Motor neuron (in vitro differentiated cells): ENCODE data around the gene PNPLA1. TPM values are rescaled to one million over a fixed set of nuclear protein-coding genes. Genes with fewer than 3 reads are reported as not detected.

Experiments used
- ATAC-seq, 8 experiments: fragments of 200-7000 bp; cut with Tn5 transposase; replicated peaks in 6 of 8; 2 replicates each; pipeline ENCODE4 v1.8.0; 2021; ENCODE audit warnings: mild to moderate bottlenecking in 8 of 8, moderate library complexity in 8 of 8
- H3K27ac ChIP-seq, 2 donors: fragments of 250-450 bp; sonication (Bioruptor Pico); 2 replicates each; pipeline ENCODE4 v1.9.0; 2021; ENCODE audit warnings: antibody characterized with exemption in 2 of 2, mild to moderate bottlenecking in 2 of 2, moderate library complexity in 1 of 2
- H3K4me1 ChIP-seq, 2 donors: fragments of 250-450 bp; sonication (Bioruptor Pico); replicated peaks in 1 of 2; 2 replicates each; pipeline ENCODE4 v1.6.1; 2021; ENCODE audit warnings: antibody characterized with exemption in 2 of 2, mild to moderate bottlenecking in 2 of 2, moderate library complexity in 1 of 2
- H3K4me3 ChIP-seq, 5 donors: fragments of 250-450 bp; sonication (Bioruptor Pico); 2 replicates each; pipeline ENCODE4 v1.9.0; 2021; ENCODE audit warnings: antibody characterized with exemption in 5 of 5, mild to moderate bottlenecking in 5 of 5, moderate library complexity in 4 of 5
- WGBS, 10 experiments: fragments of 450-650 bp; shearing (Covaris generic); methylation state at CpG; one replicate each; pipeline ENCODE4 v1.0.0; 2022; 5-methylcytosine and 5-hydroxymethylcytosine counted together
- in situ Hi-C, 9 experiments: fragments of 400-800 bp; cut with MboI; loops; one replicate each; pipeline ENCODE4 v1.15.0; 2021; ENCODE audit warnings: low sequenced_read_pairs in 9 of 9, low pct_unique_long_range_greater_than_20kb in 2 of 9; ENCODE audit not compliant: unreplicated experiment in 9 of 9
- total RNA-seq, 8 experiments: library from RNA; unstranded; fragments of 300-600 nt; gene quantifications; 2 replicates each; pipeline versions ENCODE4 v1.2.3 to v1.2.4, GENCODE V29; 2022

PNPLA1 gene
- total RNA-seq, 8 experiments from 2014 or later, result 0.07 to 0.56 (median 0.17) TPM; not detected in 3

DNA sequence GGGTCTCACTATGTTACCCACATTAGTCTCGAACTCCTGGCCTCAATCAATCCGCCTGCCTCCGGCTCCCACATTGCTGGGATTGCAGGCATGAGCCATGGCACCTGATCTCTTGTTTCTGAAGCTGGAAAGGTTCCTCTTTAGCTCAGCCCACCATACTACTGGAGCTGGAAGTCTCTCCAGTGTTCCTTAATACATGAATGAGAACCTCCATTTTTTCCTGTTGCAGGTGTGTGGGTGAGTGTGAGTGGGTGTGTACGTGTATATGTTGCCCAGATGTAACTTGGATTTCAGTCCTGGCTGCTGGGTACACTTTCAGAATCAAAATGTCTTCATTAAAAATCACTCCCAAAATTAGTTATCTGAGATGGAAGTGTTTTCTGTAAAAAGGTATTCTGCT lies 11.1 kb downstream of the PNPLA1 start:
- in situ Hi-C loops, result no loop called here
- peaks cover 13 to 20% of the 10 kb centered on the region in 2 donors for H3K4me1 ChIP-seq
- 0 to 100% (median 72%) methylated on average over 1 to 4 of the region's 4 CpGs; no CpG with 5 or more reads in 4 of the 10 experiments for WGBS, 10 experiments
- no peak overlapping the region for H3K27ac ChIP-seq
- no peak for ATAC-seq
- no peak overlapping the region for H3K4me3 ChIP-seq

DNA sequence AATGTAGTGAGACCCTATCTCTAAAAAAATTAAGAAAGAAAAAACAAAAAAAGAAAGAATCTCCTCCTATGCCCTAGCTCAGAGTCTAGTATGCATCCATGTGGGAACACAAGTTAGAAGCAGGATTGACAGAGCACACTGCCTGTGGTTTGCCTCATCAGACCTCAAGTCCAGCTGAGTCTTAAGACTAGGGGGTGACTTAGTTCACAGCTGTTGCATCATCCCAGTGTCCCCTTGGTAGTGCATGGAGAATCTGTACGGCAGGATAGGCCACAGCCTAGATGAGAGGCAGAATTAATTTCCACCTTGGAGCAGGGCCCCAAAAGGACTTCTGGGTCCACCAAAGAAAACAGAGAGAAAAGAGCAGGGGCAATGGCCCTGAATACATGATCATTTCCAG lies 13.7 kb downstream of the PNPLA1 start:
- 20 to 100% (median 64%) methylated on average over 1 of the region's 1 CpG; no CpG with 5 or more reads in 6 of the 10 experiments for WGBS, 10 experiments
- Histone ChIP-seq H3K27ac (no peak overlapping the region), H3K4me3 (no peak overlapping the region), H3K4me1 (peaks cover 13 to 25% of the 10 kb centered on the region in 2 donors)
- no peak for ATAC-seq
- in situ Hi-C loops, result no loop called here

DNA sequence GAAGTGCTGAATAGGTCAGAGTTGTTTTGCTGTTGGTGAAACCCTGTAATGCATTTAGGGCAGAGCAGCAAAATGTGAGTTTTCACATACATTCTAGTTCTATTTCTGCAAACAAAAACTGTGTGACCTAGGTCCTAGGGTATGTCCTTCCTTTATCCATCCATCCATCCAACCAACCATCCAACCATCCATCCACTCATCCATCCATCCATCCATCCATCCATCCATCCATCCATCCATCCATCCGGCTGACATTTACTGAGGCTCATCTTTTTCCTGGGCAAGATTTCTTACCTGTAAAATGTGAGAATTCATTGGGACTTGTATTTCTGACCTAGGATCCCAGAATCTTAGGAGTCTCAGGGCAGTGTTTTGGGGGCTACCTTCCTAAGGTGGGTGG lies 14.5 kb downstream of the PNPLA1 start:
- in situ Hi-C loops, result no loop called here
- 100% methylated on average over 1 of the region's 1 CpG; no CpG with 5 or more reads in 6 of the 10 experiments for WGBS, 10 experiments
- no peak overlapping the region for H3K4me3 ChIP-seq
- peak overlapping the region; percentile 23 to 52 for H3K27ac ChIP-seq
- no peak for ATAC-seq
- H3K4me1 ChIP-seq, result peaks cover 13 to 30% of the 10 kb centered on the region in 2 donors

DNA sequence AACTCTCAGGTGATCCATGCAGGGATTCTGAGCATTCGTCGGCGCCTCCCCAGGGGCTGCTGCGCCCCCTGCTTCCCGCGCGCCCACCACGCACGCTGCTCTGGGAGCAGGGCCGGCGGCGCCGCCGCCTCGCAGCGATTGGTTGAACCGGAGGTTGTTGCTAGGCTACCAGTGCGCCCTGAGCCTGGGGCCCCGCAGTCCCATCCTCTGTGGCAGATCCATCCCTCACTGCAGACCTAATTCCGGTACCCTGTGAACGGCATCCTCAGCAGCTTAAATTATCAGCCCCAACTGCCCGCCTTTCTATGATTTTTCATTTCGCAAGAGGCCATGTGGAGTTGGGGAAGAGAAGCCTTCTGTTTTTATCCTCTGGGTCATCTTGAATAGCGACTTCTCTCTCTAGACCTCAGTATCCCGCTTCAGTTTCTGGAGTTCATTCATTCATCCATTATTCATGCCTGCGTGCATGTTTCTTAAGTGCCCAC lies 15.4 kb downstream of the PNPLA1 start:
- ATAC-seq, result peak in 6 of 8 experiments; percentile 36 to 100 (median 99)
- Histone ChIP-seq H3K4me1 (peaks cover 13 to 35% of the 10 kb centered on the region in 2 donors), H3K27ac (peak overlapping the region in 1 of 2 donors; percentile 55), H3K4me3 (peak overlapping the region in 3 of 5 donors; percentile 9 to 21 (median 10))
- 20 to 49% (median 32%) methylated on average over 2 to 14 of the region's 26 CpGs; no CpG with 5 or more reads in 2 of the 10 experiments for WGBS, 10 experiments
- in situ Hi-C loops, result no loop called here

DNA sequence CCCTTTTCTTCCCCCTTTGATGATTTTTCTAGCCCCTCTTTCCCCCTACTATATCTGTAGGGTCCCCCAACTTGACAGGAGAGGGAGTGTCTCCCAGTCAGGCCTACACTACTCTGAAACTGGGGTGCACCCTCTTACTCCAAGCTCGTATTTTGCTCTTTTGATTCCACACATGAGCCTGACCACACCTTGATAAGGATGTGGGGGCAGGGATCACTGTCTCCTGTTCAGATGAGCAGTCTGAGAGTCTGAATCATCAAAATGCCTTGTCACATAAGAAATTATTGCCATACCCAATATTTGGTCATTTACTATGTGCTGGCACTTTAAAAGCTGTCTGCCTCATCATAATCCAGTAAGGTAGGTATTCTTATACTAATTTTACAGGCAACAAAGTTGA lies 15.9 kb downstream of the PNPLA1 start:
- in situ Hi-C loops, result no loop called here
- ATAC-seq, result no peak
- Histone ChIP-seq H3K4me1 (peaks cover 13 to 35% of the 10 kb centered on the region in 2 donors), H3K27ac (peak overlapping the region in 1 of 2 donors; percentile 55), H3K4me3 (peak overlapping the region in 1 of 5 donors; percentile 21)
- 33 to 100% (median 86%) methylated on average over 1 of the region's 1 CpG; no CpG with 5 or more reads in 5 of the 10 experiments for WGBS, 10 experiments

DNA sequence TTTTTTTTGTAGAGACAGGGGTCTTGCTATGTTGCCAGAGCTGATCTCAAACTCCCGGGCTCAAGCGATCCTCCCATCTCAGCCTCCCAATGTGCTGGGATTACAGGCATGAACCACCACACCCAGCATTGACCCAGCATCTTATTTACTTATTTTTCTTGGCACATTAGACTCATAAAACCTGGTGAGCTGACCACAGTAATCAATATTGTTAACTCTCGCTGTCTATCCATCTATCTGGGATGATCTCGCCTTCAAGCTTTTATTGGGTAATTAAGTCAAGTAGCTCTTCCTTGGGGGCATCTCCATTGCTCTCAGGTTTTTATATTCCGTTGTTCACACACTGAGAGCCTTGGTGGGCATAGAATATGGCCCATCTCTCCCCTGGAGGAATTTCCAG lies 17.0 kb downstream of the PNPLA1 start:
- H3K27ac ChIP-seq, result no peak overlapping the region
- 0 to 88% (median 70%) methylated on average over 1 to 5 of the region's 5 CpGs; no CpG with 5 or more reads in 1 of the 10 experiments for WGBS, 10 experiments
- H3K4me1 ChIP-seq, result peaks cover 13 to 35% of the 10 kb centered on the region in 2 donors
- no peak overlapping the region for H3K4me3 ChIP-seq
- no peak for ATAC-seq
- in situ Hi-C loops, result no loop called here

DNA sequence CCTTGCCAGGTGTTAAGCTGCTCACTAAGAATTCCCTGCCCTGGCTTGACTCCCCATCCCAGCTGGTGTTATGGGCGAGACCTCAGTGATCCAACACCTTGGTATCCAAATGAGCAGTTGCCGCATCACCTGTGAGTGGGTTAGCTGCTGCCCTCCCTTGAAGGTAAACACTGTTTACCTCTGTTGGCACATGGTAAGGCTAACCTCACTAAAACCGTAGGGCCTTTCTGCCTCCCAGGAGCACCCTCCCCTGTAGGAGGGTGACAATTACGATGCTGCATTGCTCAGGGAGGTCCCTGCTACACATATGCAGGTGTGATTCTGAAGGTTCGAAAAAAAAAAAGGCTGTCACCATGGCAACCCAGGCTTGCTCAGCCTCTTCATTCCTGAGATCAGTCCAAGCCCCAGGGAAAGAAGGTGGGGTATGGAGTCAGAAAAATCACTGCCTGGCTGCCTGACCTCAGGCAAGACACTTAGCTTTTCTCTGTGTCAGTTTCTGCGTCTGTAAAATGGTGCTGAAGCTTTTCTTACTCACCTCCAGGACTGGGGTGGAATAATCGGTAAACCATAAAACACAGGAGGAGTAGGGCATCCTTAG lies 19.5 kb downstream of the PNPLA1 start:
- ATAC-seq, result peak in 6 of 8 experiments; percentile 8 to 73 (median 30)
- H3K27ac ChIP-seq, result no peak overlapping the region
- in situ Hi-C loops, result no loop called here
- peaks cover 13 to 28% of the 10 kb centered on the region in 2 donors for H3K4me1 ChIP-seq
- 20 to 86% (median 67%) methylated on average over 1 to 4 of the region's 7 CpGs; no CpG with 5 or more reads in 3 of the 10 experiments for WGBS, 10 experiments
- H3K4me3 ChIP-seq, result no peak overlapping the region

DNA sequence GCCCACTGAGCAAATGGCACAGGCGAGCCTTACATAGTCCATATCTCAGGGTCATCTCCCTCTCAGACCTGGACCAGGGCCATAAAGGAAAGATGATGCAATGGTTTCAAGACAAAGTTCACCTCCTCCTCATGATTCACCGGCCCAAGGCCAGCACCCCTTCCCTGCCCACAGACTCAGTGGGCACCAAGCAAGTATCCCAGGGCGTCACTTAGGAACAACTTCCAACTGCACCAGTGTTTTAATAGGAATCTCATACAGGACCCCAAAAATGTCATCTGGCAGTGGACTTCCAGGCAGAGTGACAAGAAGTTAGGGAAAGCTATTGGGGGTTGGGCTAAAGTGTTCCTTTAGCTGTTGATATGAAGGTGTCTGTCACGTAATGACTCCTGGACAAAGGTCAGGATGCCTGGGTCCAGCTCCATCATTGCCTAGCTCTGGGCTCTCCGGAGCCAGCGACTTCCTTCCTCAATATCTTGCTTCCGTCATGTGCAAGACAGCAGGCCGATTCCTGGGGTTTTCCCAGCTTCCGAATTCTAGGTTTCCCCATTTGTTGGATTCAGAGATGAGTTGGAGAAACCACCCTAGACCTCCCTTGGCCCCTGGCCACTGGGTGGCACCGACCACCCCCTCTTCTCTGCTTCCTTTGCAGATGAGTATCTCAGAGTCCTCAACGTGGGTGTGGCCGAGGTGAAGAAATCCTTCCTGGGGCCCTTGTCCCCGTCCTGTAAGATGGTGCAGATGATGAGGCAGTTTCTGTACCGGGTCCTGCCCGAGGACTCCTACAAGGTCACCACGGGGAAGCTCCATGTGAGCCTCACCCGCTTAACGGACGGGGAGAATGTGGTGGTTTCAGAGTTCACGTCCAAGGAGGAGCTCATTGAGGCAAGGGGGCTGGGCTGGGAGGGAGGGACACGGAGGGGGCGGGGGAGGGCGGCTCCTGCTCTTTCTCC lies 21.1 kb downstream of the PNPLA1 start:
- Histone ChIP-seq H3K4me3 (no peak overlapping the region), H3K4me1 (peaks cover 0 to 15% of the 10 kb centered on the region in 2 donors), H3K27ac (no peak overlapping the region)
- WGBS, 10 experiments, result 66 to 90% (median 87%) methylated on average over 3 to 8 of the region's 23 CpGs; no CpG with 5 or more reads in 3 of the 10 experiments
- ATAC-seq, result peak in 2 of 8 experiments; percentile 28 to 36
- in situ Hi-C loops, result no loop called here

DNA sequence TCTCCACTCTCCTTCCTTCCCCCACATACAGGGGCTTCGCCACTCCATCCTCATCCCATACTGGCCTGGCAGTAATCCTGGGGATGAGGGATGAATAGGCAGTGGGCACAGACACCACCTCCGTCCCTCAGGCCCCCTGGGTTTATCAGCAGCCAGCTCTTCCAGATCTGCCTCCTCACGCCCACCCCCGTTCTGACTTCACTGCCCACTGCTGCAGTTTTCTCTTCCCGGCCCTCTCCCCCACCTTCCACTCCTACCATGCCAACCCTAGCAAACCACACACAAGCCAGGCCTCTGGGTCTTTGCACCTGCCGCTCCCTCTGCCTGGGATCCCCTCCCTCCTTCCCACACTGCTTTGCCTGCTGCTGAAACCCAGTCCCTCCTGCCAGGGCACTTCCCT lies 22.3 kb downstream of the PNPLA1 start:
- Histone ChIP-seq H3K4me1 (peaks cover 0 to 10% of the 10 kb centered on the region in 2 donors), H3K27ac (no peak overlapping the region), H3K4me3 (no peak overlapping the region)
- 83 to 100% methylated on average over 2 of the region's 6 CpGs; no CpG with 5 or more reads in 8 of the 10 experiments for WGBS, 10 experiments
- ATAC-seq, result no peak
- in situ Hi-C loops, result no loop called here

DNA sequence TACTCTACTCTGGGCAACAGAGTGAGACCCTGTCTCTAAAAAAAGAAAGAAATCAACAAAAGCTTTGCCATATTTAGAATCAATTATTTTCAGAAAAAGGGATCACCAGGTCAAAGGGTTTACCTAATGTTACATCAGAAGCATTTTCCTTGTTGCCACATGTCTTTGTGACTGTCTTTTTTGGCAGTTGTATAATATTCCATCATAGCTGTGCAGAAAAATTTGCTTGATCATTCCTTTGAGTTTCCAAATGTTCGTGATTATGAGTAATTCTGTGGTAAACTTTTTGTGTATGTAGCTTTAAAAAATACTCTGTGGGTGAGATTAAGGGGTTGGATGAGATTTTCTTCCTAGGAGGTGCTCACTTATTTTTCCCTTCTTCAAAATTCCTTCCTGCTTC lies 26.4 kb downstream of the PNPLA1 start:
- in situ Hi-C loops, result no loop called here
- 0 to 62% (median 22%) methylated on average over 1 of the region's 1 CpG; no CpG with 5 or more reads in 5 of the 10 experiments for WGBS, 10 experiments
- no peak for ATAC-seq
- H3K27ac ChIP-seq, result no peak overlapping the region
- no peaks in the 10 kb centered on the region for H3K4me1 ChIP-seq
- no peak overlapping the region for H3K4me3 ChIP-seq

DNA sequence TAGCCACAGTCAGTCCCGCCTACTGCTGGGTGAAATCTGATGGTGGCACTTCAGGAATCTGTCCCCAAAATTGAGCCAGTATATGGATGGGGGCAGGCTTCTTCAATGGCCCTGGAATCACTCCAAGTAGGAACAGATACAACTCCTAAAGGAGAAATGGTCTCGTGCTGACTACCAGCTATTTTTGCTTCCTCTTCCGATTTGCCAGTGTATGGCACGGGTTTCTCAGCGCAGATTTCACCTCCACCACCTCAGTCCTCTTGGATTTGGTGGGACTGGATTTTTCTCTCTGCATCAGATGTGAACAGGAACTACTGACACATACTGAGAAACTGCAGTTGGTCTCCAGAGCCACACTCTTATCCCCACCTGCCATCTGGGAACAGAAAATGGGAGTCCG lies 27.2 kb downstream of the PNPLA1 start:
- 20 to 95% (median 87%) methylated on average over 1 to 5 of the region's 6 CpGs; no CpG with 5 or more reads in 2 of the 10 experiments for WGBS, 10 experiments
- in situ Hi-C loops, result no loop called here
- Histone ChIP-seq H3K4me1 (no peaks in the 10 kb centered on the region), H3K27ac (no peak overlapping the region), H3K4me3 (no peak overlapping the region)
- no peak for ATAC-seq

DNA sequence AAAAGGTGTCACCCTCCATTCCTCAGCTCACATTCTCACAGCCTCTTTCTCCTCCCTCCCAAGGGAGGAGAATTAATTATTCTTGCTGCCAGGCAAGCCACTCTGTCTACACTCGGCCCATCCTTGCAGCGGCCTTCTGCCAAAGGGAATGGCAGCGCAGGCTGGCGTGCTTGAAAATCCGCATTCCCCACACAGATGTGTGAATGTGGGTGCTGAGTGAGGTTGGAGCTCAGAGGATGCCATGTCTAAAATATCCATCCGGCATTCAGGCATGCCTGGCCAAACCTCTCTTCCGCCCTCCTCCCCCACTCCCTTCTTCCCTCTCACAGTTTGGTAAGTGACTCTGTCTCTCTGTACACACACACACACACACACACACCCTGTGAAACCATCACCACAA lies 27.7 kb downstream of the PNPLA1 start:
- Histone ChIP-seq H3K27ac (no peak overlapping the region), H3K4me3 (no peak overlapping the region), H3K4me1 (no peaks in the 10 kb centered on the region)
- 40 to 73% (median 46%) methylated on average over 1 to 6 of the region's 7 CpGs; no CpG with 5 or more reads in 7 of the 10 experiments for WGBS, 10 experiments
- in situ Hi-C loops, result no loop called here
- ATAC-seq, result peak in 2 of 8 experiments; percentile 18 to 41

DNA sequence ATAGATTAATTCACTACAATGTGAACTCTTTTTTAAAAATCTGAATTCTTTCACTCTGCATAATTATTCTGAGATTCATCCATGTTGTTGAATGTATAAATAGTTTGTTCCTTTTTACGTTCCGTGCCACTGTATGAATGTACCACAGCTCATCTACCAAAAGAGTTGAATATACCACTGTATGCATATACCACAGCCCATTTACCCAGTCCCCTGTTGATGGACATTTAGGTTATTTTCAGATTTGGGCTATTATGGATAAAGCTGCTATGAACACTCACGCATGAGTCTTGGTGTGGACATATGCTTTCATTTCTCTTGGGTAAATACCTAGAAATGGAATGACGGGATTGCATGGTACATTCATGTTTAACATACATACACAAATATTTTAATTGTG lies 28.2 kb downstream of the PNPLA1 start:
- H3K27ac ChIP-seq, result no peak overlapping the region
- WGBS, 10 experiments, result 0 to 100% (median 81%) methylated on average over 1 to 4 of the region's 4 CpGs; no CpG with 5 or more reads in 1 of the 10 experiments
- H3K4me1 ChIP-seq, result no peaks in the 10 kb centered on the region
- in situ Hi-C loops, result no loop called here
- no peak overlapping the region for H3K4me3 ChIP-seq
- peak in 1 of 8 experiments; percentile 72 for ATAC-seq
